NK-92 (cell line): ENCODE data around the gene RAB11FIP4.

Experiments
- DNase-seq: peaks from one replicate; lab custom pipeline; 2025; ENCODE audit not compliant: unreplicated experiment; lab: John Stamatoyannopoulos, UW

Gene RAB11FIP4

DNA sequence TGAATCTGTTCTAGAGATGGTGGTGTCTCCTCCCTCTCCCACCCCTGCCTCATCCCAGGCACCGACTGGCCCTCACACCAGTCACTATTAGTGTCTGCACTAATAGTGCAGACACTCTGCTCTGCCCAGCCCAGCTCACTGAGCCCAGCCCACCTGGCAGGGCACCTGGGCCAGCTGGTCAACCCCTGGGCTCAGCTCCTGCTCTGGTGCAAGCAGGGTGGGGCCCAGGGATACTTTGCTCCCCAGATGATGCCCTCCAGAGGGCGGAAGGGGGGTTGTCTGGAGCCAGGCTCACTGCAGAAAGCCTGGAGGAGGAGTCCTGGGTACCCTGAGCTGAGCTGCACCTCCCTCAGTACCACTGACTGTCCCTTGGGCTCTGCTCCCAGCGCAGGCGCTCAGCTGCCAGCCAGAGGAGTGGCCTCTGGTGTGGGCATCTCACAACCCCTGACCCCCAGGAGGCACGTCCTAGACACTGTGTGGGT is 14.5 kb downstream of the RAB11FIP4 start:
- DNase-seq = no peak

DNA sequence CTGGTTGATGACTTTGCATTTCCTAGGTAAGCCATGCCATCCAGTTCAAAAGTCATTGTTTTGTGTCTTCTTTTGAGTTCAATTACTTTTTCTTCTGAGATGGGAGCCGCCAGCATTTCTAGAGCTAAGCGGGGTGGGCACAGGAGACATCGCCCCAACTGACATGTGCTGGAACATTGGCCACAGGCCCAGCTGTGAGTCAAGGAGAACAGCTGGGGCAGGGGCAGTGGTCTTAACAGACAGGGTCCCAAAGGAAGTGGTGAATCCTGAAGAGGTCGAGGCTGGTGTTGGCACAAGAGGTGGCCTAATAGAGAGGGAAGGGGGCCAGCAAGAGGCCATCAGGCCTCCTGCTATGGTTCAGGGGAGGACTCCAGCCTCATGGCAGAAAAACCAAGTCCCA is 17.1 kb downstream of the RAB11FIP4 start:
- no peak for DNase-seq

DNA sequence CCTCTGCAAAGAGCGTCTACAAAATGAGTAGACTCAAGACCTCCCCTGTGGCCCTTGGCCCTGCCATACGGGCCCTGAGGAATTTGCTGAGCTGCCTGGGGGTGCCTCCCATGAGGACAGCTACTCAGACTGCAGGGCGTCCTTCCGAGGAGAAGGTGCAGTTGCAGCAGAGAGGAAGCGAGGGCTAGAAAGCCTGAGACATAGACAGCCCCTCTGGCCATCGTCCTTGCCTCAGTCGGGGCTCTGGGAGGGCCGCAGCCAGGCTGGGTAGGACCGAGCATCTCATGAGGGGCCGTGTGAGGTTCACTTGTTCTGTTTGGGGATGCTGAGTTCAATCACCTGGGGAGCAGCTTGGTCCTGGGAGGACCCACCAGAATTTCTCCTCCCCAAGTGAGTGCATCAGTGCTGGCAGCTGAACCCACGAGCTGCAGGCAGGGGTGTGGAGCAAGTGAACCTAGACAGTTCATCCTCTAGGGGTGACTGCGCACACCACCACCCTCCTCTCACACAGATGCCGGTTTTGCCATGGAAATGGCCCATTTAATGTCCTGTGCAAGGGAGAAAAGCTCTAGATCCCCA is 20.3 kb downstream of the RAB11FIP4 start:
- DNase-seq = no peak

DNA sequence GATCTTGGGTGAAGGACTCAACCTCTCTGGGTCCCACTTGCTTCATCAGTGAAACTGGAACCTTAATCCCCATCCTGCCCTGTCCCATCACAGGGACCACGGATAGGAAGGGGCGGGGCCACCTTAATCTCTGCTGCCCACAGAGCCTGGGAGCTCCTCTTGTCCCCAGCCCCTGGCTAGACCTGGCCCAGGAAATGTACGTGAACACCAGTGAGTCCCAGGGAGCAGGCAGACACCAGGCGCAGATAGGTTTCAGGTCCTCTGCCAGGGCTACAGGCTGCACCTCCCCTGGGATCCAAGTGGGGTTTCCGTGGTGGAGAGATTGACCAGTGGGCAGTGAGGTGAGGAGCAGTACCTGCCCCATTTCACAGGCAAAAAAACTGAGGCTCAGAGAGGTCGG is 21.0 kb downstream of the RAB11FIP4 start:
- no peak for DNase-seq

DNA sequence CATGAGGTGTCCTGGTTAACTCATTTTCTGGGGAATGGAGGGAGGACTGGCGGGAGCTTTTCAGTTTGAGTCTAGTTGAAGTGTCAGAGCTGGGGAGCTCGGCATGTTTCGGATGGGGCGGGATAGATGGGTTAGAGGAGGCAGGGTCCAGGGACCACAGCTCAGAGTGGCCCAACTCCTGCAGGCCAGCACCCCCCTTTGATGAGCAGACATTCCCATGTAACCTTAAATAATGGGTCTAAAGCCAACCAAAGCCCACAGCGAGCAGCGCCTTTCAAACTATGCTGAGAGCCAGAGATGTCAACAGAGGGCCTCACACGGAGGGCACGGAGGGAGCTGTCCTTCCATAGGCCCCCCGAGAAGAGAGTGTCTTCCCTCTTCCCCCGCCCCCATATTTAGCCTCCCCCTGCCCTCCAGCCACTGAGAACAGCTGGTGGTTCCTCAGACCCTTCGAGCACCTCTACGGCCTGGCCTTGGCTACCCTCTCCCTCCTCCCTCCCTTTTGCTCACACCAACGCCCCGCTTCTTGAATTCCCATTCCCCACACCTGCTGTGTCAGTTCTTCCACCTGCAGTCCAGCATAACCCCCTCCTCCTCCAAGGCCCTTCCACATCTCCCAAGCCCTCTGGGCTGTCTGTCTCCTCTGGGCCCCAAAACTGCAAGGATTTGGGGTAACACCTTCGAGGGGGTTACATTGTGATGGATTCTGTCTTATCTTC is 21.8 kb downstream of the RAB11FIP4 start:
- DNase-seq = no peak

DNA sequence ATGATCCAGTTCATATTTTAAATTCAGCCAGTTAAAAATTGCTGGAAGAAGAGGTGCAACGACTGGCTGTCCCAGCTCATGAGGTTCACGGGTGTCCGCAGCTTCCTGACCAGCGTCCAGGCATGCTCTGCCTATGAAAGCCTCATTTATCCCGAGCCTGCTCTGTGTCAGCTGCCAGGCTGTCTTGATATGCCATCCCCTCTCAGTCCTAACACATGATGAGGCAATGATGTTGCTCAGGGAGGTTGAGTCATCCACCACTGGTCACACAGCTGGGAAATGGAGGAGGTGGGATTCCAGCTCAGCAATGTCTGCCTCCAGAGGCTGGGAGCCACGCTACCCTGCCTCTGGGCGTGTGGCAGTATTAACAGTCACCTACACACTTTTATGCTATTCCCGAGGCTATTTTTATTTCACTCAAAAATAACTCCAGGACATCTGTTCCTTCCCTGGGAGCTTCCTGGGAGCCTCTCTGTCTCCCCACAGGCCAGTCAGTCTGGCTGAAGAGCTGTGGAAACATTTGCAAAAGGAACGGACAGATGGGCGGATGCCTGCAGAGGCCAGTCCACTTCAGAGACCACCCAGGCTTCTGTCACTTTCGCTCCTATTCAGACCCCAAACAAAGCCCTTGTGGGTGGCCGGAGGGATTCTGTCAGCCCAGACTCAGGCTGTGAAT is 22.5 kb downstream of the RAB11FIP4 start:
- no peak for DNase-seq

DNA sequence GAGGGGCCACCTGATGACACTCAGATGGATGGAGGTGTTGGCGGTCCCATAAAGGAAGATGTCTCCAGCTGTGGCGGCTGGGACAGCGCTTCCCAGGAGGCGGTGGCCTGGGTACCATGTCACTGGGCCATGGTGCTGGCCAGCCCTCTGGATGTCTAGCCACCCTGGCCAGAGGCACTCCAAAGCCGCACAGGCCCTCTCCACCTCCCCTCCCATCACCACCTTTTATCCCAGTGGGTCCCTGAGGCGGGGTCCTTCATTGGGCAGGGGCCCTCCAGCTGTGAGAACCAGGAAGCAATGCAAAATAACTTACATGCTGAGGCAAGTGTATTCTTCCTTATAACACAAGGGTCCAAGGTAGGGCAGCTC is 23.1 kb downstream of the RAB11FIP4 start:
- no peak for DNase-seq

DNA sequence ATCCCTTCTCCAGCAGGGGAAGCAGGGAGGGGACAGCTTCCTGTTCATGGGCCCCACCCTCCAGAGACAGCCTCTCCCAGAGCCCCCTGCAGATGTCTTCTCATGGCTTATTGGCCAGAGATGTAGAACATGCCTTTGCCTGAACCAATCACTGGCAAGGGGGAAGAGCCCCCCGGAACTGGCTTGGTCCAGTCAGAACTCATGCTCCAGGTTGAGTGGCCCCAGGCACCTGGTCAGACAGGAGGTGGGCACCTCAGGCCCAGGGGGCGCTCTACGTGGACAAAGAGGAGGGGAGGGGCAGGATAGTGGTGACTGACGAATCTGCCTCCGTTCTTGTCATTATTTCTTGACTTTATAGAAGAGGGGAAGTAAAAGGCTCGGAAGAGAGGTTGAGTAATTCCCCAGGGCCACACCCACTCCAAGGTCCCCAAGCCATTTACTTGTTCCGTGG is 23.6 kb downstream of the RAB11FIP4 start:
- no peak for DNase-seq

DNA sequence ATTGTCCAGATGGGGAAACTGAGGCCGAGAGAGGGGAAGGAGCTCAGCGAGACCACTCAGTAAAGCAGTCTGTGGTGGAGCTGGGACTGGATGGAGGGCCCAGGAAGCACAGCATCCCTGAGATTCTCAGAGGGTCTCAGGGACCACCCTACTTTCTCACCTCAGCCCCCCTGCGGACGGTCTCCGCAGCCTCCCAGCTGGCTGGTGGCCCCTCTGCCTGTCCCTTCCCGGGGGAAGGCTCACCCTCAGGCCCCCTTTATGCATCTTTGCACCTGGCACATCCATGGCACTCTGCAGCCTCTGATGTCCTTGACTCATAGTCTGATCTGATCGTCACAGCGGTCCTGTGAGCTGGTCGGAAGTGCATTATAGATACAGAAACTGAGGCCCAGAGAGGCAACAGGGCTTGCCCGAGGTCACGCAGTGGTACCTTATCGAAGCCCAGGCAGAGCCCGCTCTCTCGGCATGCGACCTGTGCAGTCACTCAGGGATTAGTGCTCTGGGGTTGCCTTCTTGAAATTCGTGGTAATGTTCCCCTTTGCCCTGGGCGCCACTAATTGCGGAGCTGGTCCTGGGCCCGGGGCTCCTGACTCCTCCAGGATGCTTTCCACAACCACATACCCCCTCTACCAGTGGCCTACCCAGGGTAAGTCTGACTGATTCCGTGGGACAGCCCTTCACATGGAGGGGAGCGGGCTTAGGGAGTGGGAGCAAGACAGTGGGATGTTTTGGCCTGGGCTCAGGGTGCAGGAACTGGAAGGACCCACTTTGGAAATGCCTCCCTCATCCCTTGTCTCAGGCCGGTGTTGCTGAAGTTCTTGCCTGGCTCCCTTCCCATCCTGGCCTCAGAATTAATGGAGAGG is 24.4 kb downstream of the RAB11FIP4 start:
- DNase-seq = no peak

DNA sequence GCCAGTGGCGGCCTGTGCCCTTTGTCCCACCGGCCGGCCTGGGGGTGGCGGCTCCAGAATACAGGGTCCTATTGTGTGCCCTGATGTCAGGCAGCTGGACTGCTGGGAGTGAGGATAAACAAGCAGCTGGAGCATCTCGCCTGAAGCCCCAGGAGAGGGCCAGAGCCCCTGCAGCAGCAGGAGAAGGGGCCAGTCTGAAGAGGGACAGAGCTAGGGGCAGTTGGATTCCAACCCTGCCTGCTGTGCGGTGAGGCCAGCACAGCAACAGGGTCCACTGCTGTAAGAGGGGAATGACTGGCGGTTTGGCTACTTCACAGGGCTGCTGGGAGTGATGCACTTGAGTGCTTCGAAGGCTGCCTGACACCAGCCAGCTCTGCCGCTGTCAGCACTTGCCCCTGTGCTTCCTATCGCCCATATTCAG is 25.0 kb downstream of the RAB11FIP4 start:
- no peak for DNase-seq

DNA sequence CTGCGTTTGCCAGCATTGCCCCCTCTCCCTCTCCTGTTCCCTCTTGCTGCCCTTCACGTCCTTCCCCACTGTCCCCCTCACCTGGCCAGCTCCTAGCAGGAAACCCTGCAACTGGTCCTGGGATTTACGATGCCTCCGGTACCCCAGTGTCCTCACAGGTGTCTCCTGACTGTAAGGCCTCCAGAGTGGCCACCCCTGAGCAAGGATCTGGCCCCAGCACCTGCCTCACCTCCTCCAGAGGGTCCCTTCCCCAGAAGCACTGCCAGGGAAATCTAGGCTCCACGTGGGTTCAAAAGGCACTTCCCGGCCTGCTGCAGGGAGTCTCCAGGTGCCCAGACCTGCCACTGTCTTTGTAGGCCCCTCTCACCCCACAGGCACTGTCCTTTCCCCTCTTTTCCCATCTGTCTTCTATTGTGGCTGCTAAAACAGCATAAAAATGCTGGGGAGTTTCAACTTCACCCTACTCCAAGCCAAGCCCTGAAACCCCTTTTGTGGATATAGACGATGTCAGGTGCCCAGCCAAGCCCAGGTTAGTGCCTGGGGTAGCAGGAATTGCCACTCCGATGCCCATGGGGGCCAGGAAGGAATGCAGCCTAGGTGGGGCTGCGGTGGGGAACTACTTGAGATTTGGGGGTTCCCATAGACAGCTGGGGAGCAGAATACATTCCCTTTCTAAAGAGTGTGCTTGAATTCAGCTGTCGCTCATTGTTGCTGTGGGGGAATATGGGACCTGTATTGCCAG is 25.7 kb downstream of the RAB11FIP4 start:
- no peak for DNase-seq

DNA sequence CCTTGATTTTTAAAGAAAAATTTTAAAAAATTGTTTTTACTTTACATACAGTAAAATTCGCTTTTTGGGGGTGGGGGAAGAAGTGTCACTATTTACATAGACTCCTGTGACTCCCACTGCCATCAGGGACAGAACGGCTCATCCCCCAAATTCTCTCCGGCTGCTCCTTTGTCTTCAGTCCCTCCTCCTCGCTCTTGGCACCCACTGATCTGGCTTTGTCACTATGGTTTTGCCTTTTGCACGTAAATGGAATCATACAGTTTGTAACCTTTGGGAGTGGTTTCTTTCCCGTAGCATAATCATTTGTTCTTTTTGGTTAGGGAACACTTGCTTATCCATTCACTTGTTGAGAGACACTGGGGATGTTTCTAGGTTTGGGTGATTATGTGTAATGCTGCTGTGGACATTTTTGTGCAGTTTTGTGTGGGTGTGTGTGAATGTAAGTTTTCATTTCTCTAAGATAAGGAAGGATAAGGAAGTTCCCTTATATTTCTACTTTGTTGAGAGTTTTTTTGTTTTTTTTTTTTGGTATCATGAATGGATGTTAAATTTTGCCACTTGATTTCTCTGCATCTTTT is 27.4 kb downstream of the RAB11FIP4 start:
- no peak for DNase-seq

DNA sequence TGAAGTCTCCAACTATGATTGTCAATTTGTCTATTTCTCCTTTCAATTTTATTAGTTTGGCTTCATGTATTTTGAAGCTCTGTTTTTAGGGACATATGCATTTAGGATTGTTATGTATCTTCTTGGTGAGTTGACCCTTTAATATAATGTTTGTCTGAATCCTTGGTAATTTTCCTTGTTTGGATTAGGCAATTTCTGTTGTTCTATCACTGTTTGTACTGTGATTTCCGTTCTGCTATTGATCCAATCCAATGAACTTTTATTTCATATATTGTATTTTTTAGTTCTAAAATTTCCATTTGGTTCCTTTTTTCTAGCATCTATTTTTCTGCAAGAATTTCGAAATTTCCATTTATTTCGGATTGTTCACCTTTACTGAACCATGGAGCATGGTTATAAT is 31.0 kb downstream of the RAB11FIP4 start:
- DNase-seq = no peak

DNA sequence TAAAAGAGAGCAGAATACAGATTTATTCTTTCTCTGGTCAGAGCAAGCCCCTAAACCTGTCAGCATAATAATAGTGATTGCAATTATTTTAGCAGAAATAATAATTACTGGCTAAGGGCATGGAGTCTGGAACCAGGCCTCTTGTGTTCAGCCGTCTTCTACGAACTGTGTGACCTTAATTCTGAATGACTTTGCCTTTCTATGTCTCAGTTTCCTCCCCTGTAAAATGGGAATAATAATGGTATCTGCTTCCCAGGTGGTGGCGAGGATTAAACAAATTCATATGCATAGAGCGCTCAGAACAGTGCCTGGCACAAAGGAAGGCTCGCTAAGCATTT is 33.4 kb downstream of the RAB11FIP4 start:
- DNase-seq = no peak

DNA sequence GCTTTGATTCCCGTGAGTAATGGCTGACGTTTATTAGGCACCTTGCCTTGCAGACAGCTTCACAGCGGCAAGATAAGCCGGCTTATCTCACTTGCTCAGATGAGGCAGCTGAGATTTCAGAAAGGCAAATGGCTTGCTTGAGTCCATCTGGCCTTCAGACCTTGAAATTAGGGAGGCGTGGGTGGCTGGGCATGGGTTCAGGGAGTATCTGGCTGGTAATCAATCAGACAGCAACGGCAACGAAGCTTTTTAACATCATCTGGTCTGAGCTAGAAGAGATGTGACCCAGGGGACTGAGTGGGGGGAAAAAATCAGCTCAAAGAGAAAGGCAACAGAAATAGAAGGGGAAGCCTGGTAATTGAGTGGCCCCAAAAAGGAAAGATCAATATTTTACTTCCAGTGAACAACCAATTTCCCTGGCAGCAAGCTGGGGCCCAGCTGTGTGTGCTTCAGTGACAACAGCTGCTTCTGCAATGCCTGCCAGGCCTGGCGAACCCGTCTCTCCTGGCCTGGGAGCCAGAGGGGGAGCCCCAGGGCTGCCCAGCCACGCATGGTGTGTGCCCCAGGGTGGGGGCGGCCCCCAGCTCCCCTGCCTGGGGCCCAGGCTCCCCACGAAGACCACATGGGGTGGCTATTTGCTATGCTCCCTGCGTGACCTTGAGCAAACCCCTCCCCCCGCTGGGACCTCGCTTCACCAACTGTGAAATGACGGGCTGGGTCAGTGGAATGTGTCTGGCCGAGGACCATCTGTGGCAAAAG is 34.0 kb downstream of the RAB11FIP4 start:
- no peak for DNase-seq

DNA sequence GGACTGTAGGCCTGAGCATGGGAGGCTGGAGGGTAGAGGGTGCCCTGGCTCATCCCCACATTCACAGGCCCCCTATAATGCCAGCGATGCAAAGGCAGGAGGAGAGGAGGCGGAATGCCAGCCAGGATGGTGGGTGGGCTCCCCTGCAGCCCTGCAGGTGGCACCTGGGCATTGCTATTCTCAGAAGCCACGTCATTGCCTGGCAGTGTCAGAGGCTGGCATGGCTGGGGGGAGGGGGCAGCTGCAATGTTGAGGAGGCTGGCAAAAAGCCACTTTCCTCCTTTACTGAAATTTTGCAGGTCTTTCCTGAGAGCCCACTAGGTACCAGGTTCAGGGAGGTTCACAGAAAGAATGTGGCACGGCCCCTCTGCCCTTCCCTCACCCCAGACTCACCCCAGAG is 36.2 kb downstream of the RAB11FIP4 start:
- no peak for DNase-seq

DNA sequence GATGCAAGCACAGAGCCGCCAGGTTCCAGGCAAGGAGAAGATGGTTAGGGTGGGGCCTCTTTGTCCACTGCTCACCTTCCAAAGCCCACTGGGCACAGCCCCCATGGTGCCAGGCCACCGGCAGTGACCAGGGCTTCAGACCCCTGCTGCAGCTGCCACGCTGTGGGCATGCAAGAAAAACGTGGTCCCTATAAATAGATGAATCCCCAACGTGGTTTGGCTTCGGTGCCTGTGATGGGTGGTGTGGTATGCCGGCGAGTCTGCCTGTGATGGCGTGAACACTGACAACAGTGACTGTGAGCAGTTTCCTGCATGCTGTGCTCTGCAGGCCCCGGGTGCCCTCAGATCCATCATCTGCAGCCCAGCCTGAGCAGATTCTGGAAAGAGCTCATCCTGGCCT is 36.6 kb downstream of the RAB11FIP4 start:
- no peak for DNase-seq

DNA sequence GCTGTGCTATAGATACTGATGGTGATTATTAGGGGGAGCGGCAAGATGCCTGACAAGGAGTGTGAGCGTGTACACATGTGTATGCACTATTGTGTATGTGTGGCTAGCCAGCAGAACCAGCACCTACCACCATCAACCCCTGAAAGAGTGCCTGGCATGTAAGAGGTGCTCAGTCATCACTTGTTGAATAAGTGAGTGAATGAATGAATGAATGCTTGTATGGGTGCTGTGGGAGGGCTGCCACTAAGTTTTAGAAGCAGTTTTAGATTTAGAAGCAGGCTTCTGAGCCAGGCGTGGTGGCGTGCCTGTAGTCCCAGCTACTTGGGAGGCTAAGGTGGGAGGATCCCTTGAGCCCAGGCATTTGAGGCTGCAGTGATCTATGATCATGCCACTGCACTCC is 37.0 kb downstream of the RAB11FIP4 start:
- no peak for DNase-seq

DNA sequence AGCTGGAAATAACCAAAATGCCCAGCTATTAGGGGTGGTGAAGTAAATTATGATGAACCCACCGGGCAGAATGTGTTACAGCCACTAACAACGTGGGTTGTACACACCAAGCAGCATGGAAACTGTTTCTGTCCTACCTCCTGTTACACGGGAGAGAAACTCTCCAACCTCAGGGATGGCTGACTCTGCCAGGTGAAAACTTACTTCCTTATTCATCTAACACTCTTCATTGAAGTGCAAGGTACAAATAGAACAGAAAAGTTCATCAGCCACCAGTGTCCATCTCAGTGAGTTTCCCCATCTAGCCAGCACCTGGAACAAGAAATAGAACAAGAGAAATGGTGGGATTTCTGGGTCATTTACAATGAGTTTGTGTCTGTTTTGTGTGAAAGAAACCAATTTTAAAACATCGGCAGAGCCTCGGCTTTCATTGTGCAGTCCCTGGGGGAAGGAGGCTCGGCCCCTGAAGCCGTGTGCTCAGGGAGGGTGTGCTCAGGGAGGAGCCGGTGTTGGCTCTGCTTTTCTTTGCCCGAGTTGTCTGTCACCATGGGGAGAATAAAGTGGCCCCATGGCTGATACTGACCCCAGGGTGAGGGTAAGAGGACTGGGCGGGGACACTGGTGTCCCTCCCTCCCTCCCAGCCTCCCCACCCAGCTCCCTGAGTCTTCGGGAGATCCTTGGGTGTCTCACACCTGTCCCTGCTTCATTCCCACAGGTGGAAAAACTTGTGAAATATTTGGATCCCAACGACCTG is 39.8 kb downstream of the RAB11FIP4 start:
- DNase-seq = no peak
